ENCODE measurements around the gene SYT15. TPM values are rescaled to one million over a fixed set of nuclear protein-coding genes. Genes with fewer than 3 reads are reported as not detected.
"Not testable (repeated sequence)": the region's sequence is repeated elsewhere in the genome, so short reads cannot be mapped to it uniquely, and the experiment has no call there.

SYT15 gene
- total RNA-seq, 2 experiments from 2014 or later = 0.42 to 0.63 TPM

- ChIA-PET POLR2A (no interaction called here), CTCF (no interaction called here)
Measured at GRCh38 chr10:46554166-46554781, 24.7 kb upstream of the SYT15 start.

GRCh38 chr10:46555366-46555712 is 23.6 kb upstream of the SYT15 start:
- CTCF ChIA-PET = interaction anchor here (0.8 kb wide), 1 partner anchor 10 kb away, joined by 3 read pairs; no protein-coding TSS in a partner anchor
- POLR2A ChIA-PET = no interaction called here

DNA sequence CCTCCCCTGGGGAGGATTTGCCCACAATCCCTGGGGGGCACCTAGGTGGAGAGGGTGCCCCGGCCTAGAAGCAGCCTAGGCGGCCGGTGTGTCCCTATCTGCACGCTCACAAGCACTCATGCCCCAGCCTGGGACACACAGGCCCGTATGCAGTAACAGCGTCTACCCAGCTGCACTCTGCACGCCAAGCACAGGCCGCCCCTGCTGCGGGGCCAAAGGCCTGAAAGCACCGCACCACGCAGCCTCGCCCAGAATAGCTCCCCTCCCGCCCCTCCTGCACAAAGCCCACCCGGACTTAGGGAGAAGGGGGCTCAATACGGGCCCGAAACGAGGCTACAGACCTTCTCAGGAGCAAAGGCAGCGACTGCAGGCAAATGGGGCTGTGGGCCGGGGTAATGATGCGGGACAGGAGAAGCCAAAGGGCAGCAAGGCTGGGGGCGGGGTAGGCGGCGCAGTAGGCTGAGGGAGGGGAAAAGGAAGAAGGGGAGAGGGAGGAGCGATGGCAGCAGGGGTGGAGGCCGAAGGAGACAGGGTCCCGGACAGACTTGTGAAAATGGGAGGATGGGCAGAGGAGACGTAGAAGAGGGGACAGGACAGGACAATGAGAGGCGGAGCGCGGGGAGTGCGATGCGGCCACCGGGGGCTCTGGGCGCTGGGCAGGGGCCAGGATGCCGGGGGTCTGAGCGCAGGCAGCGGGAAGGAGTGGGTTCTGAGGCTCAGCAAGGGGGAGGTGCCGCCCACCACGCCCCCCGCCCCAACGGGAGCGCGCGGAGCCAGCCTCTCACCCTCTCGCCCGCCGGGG is 23.0 kb upstream of the SYT15 start:
- ChIA-PET CTCF (interaction anchor here (0.8 kb wide), 1 partner anchor 11 kb away, joined by 3 read pairs; no protein-coding TSS in a partner anchor), POLR2A (no interaction called here)

DNA sequence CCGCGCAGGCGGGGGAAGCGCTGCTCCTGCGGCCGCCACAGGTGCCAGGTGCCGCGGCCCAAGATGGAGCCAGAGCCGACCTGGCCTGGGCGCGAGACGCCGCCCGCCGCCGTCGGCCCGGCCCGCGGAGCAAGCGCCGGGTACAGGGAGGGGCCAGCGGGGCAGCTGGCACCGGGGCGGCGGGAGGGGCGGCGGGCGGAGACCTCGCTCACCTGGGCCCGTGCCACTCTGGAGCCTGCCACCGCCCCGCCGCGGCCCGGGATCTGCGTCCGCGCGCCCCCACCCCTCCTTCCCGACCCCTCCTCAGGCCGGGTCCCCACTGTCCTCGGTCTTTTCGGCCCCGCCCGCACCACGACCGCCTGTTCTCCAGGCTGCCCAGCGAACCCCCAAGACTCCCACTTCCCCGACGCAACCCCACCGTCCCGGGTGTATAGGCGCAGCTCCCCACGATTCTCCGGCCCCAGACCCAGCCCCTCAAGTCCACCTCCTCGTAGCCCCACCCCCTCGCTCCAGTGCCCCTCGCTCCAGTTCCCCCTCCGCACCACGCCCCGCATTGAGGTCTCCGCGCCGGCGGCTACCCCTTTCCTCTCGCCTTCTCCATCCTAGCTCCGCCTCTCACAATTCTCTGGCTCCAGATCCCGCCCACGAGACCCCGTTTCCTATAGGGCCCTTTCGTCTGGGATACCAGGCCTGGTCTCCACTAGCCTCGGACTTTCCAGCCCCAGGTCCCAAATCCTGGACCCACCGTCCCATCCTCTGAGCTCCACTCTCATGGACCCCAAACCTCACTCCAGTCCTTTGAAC is 22.2 kb upstream of the SYT15 start, which contains the start of gene GPRIN2:
Gene GPRIN2, minus strand, starts transcription at position 144 of the 804 bp plus-strand sequence. CDS start 5,922 bp downstream, outside the sequence.
- CTCF ChIA-PET = no interaction called here

GRCh38 chr10:46557319-46558121 is 21.4 kb upstream of the SYT15 start:
- CTCF ChIA-PET = no interaction called here
- POLR2A ChIA-PET = interaction anchor here (0.7 kb wide), 1 partner anchor 14 kb away, joined by 3 read pairs; no protein-coding TSS in a partner anchor

More for the DNA sequence above, 22.2 kb upstream of the SYT15 start, which contains the start of gene GPRIN2:
- POLR2A ChIA-PET = interaction anchor here (0.7 kb wide), 1 partner anchor 13 kb away, joined by 3 read pairs; no protein-coding TSS in a partner anchor

DNA sequence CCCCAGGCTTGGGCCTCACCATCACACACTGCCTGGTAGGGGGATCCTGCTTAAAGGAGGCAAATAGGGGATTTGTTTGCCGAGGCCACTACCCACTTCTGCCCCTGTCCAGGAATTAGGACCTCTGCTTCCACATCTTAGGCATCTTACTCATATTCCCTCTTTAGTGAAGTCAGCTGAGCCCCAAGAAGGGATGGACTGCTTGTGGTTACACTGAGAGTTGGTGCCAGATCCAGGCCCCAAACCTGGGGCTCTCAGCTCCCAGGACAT is 20.9 kb upstream of the SYT15 start:
- CTCF ChIA-PET = no interaction called here
- POLR2A ChIA-PET = no interaction called here

DNA sequence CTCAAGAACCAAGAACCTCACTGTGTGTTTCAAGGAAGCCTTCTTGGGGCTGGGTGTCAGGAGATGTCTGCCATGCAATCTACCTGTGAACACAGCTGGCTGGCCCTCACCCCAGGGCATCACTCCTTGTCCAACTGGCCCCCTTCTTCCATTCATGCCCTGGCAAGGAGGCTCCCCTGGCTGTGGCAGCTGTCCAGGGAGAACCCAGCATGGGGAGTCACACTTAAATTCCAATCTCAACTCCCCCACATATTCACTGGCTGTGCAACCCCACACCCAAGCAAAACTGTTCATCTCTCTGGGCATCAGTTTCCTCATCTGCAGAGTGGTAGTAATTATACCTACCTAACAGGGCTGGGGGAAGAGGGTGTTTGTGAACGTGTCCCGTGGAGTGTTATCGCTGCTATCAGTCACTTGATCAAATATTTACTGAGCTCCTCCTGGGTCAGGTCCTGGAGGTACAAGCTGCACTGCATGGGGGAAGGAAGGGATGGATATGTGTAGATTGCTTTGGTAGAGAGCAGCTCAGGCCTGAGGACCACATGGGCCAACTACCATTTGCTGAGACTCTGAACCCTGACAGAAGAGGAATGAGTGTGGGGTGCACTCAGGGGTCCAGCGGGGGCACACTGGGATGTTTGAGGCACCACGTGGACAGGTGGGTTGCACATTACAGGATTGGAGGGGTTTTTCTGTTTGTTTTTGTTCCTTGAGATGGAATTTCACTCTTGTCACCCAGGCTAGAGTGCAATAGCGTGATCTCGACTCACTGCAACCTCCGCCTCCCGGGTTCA is 20.3 kb upstream of the SYT15 start:
- ChIA-PET POLR2A (no interaction called here), CTCF (no interaction called here)

GRCh38 chr10:46559231-46559671 is 19.7 kb upstream of the SYT15 start:
- ChIA-PET POLR2A (no interaction called here), CTCF (no interaction called here)

DNA sequence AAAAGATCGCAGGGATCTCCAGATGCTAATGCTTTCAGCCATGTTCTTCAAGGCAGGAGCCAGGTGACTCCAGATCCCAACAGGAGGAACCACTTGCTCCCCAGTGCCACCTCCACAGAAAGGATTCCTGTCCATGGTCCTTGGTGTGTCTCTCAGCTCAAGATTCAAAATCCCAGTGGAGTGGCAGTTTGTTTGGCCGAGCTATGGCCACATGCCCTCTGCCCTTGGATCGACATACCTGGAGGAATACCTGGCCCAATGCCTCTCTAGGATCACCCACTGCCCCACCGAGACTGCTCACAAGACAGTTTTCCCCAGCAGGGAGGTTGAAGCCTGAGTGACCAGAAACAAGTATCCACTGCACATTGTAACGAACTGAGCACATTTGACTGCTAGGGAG is 18.5 kb upstream of the SYT15 start:
- CTCF ChIA-PET = no interaction called here
- POLR2A ChIA-PET = interaction anchor here (0.6 kb wide), 1 partner anchor 1216 kb away, joined by 9 read pairs; no protein-coding TSS in a partner anchor

DNA sequence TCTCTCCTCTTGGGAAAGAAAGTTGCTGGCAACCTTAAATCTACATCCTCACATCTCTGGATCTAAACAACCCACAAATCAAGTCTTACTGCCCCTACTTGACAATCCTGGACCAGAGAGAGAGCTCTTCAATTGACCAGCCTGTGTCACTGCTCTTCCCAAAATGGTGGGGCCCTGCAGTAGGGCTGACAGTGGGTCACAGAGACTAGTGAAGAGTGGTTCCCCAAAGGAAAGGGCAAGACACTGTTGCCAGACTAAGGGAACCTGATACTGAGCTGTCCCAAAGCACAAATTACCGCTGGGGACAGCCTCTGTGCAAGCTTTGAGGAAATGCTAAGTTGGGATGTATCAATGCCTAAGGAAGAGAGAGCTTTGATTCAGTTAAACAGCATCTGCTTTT is 18.0 kb upstream of the SYT15 start:
- ChIA-PET CTCF (no interaction called here), POLR2A (no interaction called here)

GRCh38 chr10:46565591-46566332 is 13.2 kb upstream of the SYT15 start:
- POLR2A ChIA-PET, CTCF ChIA-PET: not testable (repeated sequence)

GRCh38 chr10:46567151-46567550 is 11.8 kb upstream of the SYT15 start:
- CTCF ChIA-PET, POLR2A ChIA-PET: not testable (repeated sequence)

- CTCF ChIA-PET, POLR2A ChIA-PET: not testable (repeated sequence)
Measured at GRCh38 chr10:46570655-46571054, 8.3 kb upstream of the SYT15 start.

GRCh38 chr10:46572765-46573164 is 6.2 kb upstream of the SYT15 start:
- POLR2A ChIA-PET, CTCF ChIA-PET: not testable (repeated sequence)

DNA sequence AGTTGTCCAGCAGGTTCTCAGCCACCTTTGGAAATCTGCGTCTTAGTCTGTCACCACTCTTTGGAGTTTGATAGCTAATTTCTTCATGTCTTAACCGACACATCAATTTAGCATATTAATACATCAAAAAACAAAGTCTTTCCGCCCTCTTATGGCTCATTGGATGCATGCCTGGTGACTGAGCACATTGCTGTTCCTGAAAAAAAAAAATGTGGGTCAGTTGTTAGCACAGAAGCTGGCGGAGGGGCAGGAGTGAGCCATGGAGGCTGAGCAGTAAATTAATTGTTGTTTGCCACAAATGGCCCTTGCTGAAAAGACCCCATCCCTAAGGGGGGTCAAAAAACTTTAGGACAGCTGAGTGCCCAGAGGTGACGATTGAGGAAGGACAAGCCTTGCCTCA is 5.6 kb upstream of the SYT15 start:
- CTCF ChIA-PET, POLR2A ChIA-PET: not testable (repeated sequence)

- POLR2A ChIA-PET, CTCF ChIA-PET: not testable (repeated sequence)
Measured at GRCh38 chr10:46573884-46574283, 5.0 kb upstream of the SYT15 start.

- POLR2A ChIA-PET, CTCF ChIA-PET: not testable (repeated sequence)
Measured at GRCh38 chr10:46577624-46578473, 1.1 kb upstream of the SYT15 start.

GRCh38 chr10:46579378-46579777 is 450 bp downstream of the SYT15 start:
- CTCF ChIA-PET, POLR2A ChIA-PET: not testable (repeated sequence)

All from activated CD8-positive, alpha-beta memory T cell treated with anti-CD3 and anti-CD28 coated beads for 36 hours (primary cell).